GM19397 (cell line): ENCODE results near the gene PTPN14.
A peak's percentile ranks its signal among the peaks of the same experiment; 100 is the strongest.
"Not testable (repeated sequence)": the region's sequence is repeated elsewhere in the genome, so short reads cannot be mapped to it uniquely, and the experiment has no call there.

Experiments
- ATAC-seq: cut with Tn5 transposase; IDR thresholded peaks from one replicate; pipeline ENCODE4 v1.9.1; 2021; ENCODE audit warnings: mild to moderate bottlenecking, moderate library complexity; ENCODE audit not compliant: unreplicated experiment

PTPN14 gene

DNA sequence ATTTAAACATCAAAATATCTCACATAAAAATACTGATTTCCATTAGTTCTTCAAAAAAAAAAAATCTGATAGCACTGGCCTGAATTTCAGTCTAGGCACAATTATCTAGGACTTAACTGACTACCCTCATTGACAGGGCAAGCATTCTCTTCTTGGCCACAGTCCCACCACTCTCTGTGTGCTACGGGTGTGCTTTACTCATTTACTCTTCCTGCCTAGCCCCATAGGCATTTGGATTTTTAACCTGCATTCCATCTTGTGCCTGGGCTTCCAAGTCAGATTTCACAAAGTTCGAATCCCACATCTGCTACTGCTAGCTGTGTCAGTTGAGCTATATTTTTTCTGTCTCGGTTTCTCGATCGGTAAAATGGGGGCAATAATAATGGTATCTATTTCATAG is 38.0 kb downstream of the PTPN14 start:
- ATAC-seq: no peak

DNA sequence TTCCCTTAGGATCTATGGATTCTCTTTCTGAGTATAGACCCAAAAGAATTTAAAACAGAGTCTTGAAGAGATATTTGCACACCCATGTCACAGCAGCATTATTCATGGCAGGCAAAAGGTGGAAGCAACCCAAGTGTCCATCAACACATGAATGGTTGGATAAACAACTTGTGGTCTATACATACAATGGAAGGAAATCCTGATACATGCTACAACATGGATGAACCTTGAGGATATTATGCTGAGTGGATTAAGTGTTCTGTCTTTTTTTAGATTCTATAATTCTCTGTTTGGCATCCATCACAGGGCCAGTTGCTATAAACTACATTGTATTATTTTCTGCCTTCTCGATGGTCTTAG is 39.8 kb downstream of the PTPN14 start:
- ATAC-seq: no peak

DNA sequence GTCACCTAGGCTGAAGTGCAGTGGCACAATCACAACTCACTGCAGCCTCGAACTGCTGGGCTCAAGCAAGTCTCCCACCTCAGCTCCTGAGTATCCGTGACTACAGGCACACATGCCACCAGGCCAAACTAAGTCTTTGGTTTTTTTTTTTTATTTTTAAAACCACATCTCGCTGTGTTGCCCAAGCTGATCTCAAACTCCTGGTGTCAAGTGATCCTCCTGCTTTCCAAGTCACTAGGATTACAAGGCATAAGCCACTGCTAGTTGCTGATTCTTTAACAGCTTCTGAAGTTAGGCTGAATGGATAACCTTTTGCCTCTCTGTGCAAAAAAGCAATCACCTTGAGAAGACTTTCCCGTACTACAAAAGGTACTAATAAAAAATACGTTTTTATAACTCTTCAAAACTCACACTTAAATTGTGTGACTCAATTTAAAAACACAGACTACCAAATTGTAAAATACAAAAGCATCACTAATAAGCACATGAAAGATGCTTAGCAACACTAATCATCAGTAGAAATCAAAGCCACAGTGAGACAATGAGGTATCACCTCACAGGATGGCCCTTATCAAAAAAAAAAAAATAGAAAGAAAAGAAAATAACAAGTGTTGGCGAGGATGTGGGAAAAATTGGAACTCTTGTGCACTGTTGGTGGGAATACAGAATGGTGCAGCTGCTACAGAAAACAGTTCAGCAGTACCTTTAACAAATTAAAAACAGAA is 40.3 kb downstream of the PTPN14 start:
- no peak for ATAC-seq

DNA sequence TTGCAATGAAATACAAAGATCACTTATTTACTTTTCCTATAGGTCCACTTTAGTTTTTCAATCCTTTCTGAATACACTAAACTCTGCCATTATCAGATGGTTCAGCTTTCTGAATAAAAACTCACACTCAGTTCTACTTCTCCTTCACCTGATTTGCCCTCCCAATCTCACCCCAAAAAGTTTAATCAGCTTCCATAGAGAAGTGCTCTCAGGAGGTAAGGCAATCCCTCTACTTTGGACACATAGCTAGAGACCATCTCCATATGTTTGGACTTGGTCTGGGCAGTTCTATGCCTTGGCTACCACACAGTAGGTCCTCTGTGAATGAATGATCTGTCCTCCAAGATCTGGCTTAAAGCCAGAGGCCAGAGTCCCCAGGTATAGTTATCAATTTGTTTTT is 40.9 kb downstream of the PTPN14 start:
- ATAC-seq: no peak

DNA sequence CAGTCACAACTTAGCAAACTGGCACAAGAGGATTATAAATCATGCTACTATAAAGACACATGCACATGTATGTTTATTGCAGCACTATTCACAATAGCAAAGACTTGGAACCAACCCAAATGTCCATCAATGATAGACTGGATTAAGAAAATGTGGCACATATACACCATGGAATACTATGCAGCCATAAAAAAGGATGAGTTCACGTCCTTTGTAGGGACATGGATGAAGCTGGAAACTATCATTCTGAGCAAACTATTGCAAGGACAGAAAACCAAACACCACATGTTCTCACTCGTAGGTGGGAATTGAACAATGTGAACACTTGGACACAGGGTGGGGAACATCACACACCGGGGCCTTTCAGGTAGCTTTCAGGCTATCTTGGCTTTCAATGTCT is 41.8 kb downstream of the PTPN14 start:
- ATAC-seq: not testable (repeated sequence)

DNA sequence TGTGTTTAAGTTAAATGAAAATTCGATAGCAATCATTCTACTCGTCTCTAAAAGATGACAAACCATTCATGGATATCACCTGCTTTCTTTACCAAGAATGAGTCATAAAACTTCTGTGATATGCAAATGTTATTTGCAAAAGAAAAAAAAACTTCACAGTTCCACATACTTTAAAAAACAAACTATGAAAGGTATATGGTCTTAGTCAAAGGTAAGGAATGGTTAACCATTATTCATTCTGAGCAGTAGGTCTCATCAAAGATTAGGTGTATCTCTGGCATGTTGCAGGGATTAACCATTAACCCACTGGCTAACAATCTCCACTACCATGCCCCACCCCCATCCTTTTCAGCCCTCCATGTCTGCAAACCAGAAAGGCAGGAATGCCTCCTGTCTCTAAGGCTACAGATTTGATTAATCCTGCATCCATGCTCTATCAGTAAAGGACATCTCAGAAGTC is 44.4 kb downstream of the PTPN14 start:
- peak; percentile 72 for ATAC-seq

DNA sequence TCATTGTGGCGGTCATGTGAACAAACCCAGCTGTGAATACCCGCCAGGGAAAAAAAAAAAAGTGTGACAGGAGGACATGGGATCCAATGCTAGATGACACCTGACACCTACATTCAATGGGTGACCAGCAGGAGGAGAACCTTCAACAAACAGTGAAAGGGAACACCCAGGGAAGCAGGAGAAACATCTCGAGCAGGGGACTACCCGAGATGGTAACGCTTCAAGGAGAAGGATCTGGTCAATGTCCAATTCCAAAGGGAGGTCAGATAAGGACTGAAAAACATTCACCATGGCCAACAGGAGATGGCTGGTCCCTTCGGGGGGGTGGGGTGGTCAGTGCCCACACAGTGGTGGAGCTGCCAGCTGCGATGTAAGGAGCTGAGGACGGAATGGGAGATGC is 46.3 kb downstream of the PTPN14 start:
- ATAC-seq: no peak

DNA sequence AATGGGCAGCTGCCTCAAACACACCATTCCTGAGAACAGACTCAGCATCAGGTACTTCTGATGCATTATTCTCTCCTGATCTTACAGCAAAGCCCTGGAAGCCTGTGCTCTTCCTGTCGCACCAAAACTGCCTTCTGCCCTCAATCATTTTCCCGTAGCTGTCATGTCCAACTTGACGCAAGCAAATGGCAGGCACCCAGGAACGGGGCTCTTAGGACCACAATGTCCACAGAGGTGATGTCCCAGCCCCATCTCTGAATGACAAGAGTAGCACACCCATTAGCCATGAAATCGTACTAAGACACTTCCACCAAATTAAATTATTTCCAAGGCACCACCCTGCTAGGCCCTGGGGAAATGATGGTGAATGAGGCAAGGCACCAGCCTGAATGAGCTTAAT is 47.1 kb downstream of the PTPN14 start:
- no peak for ATAC-seq

DNA sequence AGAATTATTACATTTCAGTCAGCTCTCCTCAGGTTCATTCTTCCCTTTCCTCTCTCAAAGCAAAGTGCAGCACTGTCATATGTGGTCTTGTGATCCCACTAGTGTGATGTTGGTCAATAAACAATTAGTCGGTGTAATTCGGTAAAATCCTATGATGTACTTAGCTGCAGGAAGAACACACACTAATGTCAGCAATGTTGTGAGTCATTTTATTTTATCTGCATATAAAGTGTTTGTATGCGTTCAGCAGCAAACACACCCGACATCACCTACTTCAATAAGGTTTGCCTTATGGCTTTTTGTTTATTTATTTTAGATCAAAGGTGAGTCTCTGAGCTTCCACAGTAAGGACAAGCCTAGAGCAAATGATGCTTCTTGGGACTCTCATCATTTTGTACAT is 47.8 kb downstream of the PTPN14 start:
- no peak for ATAC-seq

DNA sequence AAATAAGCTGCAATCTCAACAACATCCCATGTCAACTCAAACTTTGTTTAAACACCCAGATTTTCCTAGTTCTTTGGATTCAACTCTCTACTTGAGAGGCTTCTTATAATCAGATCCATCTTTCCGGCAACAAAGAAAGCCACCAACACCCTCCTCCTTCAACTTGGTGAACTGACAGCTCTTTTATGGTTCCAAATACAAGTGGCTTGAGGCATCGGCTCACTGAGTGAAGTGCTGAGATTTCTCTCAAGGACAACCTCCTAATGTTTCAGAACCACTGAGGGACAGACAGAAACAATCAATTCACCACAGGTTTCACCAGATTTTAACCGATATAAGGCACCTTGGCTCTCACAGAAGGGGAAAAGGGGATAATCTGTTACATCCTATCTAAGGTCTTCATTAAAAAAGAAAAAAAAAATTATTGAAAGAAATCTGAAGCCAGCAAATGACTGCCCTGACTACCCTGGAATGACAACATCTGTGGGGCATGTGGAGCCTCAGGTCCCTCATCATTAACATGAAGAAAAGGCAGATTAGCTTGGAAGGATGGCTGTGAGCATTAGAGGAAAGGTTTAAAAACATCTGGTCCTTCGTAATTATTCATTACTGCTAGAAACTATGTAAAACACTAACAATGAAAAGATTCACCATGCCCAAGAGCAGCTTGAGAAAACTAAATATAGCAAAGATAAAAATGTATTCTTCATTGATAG is 50.9 kb downstream of the PTPN14 start:
- ATAC-seq: no peak

DNA sequence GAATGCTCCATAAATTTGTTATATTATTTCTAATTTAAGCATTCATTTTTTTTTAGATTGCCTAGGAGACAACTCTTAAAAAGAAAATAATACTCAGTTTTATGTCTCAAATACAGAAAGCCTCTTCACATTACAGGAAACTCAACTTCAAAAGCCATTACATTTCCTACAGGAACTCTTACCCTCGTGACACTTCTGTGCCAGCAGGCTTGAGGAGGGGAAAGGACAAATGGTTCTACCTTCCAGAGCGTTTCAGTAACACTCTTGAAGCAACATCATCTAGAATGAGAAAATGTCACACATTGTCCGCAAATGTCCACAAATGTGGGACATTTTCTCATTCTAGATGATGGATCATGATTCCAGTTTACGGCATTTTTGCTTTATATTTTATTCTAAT is 51.7 kb downstream of the PTPN14 start:
- no peak for ATAC-seq

DNA sequence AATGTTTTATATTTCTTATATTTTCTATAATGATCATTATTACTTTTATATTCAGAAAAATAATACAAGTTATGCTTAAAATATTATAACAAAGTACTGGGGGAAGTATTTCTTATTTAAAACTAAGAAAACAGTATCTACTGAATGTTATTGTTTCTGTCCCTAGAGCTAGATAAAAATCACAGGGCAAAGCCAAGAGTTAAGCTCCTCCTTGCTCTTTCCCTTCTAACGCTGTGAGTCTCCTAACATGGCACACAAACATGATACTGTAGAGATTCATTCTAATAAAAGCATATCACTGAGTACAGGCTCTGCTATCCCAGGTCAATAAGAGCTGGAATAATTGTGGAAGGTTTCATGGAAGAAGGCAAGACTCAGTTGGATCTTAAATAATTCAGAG is 53.4 kb downstream of the PTPN14 start:
- no peak for ATAC-seq

DNA sequence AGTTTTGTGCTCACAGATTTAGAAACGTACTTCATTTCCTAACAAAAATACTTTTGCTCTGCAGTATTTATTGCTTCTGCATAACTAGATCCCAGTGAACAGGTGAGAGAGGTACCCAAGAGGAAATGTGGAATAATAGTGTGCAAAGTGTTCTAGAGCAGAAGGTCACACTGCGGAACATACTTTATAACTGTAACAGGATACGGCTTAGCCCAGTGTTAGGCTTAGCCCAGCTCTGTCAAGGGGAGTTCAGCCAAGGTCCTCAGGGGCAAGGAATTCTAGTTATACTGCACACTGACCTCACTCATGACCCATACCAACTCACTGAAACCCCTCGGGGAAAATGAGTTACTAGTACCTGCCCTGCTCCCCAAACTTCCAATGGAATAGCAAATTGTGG is 55.3 kb downstream of the PTPN14 start:
- ATAC-seq: no peak

DNA sequence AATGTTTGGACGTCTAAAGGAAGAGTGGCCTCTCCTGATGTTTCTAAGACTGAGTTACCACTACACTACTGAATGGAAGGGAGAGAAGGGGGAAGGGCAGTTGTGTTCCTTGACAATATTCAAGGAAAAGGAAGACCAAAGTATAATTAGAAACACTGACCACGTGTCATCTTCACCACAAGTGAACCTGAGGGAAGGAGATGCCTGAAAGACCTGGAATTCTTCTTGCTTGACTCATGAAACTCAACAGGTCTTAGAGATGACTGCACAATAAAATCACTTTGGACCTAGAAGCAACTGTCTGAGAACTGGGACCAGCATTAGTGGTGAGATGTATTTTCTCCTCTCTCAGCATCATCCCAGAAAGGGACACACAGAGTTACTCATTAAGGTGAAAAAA is 56.7 kb downstream of the PTPN14 start:
- no peak for ATAC-seq

DNA sequence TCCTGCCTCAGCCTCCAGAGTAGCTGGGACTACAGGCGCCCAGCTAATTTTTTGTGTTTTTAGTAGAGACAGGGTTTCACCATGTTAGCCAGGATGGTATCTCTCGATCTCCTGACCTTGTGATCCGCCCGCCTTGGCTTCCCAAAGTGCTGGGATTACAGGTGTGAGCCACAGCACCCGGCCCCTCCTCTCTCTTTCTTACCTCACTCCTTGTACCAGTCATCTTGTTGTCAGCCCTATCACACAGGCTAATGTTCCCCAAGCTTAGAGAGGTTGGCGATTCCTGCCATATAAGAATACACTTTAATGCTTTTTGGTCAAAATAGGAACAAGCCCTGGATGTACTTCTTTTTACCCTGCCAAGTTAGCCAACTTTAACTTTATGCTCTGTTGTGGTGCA is 57.2 kb downstream of the PTPN14 start:
- ATAC-seq: not testable (repeated sequence)

DNA sequence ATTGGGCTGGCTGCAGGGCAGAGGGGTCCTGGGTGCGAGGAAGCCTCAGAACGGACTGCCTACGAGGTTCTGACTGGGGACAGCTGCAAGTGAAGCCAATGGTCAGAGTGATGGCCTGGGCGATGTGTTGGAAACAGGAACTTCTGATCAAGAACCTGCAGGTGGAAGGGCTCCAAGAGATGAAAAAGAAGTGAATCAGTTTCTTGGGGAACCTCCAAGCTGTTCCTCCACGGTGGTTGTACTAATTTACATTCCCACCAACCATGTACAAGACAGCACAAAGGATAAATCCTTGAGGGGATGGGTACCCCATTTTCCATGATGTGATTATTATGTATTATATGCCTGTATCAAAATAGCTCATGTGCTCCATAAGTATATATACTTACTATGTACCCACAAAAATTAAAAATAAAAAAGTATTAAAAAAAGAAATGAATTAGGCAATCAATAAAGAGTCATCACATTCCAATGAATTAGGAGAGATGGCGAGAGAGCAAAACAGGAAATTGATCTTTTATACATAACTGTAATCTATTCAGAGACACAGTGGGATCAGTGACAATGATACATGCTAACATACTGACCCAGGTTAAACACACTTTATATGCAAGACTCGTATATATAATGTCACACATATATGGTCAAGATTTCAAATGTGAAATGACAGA is 58.1 kb downstream of the PTPN14 start:
- no peak for ATAC-seq

DNA sequence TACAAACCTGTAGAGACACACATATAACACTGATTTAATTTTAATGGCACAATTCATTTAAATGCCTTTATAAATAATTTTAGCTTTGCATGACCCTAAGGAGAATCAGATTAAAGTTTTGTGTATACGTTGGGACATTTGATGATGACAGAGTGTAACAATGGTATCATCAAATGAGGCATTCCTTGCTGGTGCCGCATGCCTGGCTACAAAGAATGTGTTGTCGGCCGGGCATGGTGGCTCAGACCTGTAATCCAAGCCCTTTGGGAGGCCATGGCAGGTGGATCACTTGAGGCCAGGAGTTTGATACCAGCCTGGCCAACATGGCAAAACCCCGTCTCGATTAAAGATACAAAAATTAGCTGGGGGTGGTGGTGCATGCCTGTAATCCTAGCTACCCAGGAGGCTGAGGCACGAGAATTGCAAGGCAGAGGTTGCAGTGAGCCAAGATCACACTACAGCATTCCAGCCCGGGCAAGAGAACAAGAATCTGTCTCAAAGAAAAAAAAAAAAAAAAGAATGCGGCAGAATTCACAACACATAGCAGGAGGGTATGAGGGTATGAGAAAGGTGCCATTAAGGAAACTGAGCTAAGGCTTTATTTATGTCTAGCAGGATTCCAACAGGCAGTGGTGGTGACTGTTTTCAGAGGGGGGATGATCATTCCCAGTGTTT is 58.9 kb downstream of the PTPN14 start:
- no peak for ATAC-seq

DNA sequence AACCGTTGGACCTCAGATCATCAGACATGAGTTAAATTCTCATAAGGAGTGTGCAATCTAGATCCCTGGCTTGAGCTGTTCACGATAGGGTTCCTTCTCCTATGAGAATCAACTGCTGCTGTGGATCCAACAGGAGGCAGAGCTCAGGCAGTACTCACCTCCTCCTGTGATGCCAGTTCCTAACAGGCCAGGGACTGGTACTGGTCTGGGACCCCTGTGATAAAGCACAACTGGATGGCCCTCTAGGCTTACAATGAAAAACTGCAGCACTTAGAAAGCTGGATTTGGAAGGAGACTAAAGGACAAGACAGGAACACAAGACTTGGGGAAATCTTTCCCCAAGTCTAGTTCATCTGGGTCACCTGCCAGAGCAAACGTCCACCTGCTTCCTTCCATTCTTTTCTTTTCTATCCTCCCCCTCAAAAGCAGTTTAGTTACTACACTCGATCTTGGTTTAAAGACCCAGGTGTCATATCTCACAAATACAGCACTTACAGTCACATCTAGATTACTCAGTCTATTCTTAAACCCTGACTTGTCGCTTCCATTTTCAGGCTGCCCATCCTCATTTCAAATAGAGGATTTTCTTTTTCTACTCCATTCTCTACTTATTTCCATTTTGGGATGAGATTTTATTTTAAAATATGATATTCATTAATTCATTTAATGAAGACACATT is 59.8 kb downstream of the PTPN14 start:
- ATAC-seq: no peak

DNA sequence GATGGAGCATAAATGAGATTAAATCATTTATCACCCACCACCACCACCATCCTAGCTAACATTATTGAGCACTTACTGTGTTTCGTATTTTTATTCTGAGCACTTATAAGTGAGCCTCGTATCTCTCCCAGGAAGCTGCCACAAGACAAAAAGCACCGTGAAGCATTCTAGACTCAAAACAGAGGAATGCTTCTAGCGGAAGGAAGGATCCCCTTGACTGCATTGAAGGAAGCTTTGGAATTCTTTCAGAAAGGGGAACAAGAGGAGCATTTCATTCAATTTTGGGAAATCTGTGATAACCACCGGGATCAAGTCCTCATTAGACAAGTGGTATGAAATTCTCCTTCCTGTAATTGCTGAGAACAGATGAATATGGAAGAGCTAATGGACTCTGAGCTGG is 66.3 kb downstream of the PTPN14 start:
- ATAC-seq: no peak

DNA sequence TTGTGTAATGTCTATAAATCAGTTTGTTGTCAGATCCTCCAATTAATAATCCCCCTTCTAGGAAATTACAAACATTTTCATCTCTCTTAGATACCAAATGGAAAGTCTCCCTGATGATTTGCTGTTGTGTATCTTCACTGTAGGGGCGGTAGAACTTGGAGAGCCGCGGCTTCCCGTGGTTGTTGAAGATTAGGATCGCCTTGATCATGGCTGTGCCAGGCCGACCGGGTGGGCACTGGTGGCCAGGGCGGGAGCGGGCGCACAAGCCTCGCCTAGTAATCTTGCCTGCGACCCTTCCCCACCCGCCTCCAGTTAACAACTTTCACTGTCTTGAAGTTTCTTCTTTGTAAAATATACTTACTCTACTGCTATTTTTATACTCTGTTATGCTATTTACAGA is 68.2 kb downstream of the PTPN14 start:
- not testable (repeated sequence) for ATAC-seq
